NCI-H2029 treated with DMSO at 0.1 percent for 48 hours (cell line): ENCODE data around the gene DYNC1I2.

Experiments used
- DNase-seq: peaks from one replicate; lab custom pipeline; 2025; lab: John Stamatoyannopoulos, UW

Gene DYNC1I2

DNA sequence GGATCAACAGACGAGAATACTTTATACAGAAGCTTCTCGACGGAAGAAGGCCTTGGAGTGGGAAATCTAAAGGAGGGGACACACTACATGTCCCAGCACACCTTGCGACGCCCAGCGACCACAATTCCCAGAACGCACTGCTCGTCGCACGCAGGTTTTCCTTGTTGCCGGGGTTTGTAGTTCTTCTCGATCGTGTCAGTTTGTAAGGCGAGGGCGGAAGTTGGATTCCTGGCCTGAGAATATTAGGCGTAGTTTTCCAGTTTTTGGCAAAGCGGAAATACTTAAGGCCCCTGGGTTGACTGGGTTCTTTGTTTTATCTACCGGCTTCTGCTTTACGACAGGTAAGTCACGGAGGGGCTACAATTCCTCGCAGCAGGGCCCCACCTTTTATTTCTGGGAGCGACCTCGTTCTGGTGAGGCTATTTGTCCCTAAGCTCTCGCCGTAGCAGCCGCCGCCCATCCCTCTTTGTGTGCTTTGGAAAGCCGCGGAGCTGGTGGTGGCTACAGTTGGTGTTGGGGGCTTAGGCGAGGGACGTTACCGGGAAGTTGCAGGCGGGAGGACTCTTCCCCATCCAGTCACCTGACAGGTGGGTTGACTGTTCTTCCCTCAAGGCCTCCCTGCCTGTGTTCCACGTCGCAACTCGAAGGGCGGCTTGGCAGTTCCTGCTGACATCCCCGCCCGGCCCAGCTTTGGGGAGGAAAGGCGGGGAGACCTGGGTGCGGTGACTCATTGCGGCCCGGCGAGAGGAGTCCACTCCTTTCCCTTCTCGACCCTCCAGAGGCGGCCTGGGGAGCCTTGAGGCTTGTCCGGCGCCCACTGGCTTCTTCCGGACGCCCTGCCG, at the start of gene DYNC1I2:
TSS of gene DYNC1I2 (plus strand) at position 183 of the 842 bp plus-strand sequence. CDS start 2,687 bp downstream, outside the sequence.
- peak; percentile 85 for DNase-seq

DNA sequence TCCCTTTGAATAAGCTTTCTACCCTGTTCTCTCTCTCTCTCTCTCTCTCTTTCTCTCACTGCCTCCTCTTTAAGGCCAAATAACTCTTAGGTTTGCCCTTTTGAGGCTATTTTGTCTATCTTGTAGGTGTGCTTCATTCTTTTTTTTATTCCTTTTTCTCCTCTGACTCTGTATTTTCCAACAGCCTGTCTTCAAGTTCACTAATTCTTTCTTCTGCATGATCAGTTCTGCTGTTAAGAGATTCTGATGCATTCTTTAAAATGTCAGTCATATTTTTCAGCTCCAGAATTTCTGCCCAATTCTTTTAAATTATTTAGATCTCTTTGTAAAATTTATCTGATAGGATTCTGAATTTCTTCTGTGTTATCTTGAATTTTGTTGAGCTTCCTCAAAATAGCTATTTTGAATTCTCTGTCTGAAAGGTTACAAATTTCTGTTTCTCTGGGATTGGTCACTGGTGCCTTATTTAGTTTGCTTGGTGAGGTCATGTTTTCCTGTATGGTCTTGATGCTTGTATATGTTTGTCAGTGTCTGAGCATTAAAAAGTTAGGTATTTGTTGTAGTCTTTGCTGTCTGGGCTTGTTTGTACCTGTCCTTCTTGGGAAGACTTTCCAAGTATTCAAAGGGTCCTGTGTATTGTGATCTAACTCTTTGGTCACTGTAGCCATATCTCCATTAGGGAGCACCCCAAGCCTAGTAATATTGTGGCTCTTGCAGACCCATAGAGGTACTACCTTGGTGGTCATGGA, 35.4 kb upstream of the DYNC1I2 start:
- no peak for DNase-seq

DNA sequence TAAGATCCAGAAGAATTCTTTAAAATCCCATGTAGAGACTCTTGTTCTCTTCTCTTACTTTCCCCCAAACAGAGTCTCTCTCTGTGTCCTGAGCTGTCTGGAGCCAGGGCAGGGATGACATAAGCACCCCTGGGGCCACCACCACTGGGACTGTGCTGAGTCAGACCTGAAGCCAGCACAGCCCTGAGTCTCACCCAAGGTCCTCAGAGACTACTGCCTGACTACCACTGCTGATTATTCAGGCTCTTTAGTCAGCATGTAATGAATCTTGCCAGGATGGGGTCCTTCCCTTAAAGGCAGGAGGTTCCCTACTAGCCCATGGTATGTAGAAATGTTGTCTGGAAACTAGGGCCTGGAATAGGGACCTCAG, 34.9 kb upstream of the DYNC1I2 start:
- DNase-seq: no peak

DNA sequence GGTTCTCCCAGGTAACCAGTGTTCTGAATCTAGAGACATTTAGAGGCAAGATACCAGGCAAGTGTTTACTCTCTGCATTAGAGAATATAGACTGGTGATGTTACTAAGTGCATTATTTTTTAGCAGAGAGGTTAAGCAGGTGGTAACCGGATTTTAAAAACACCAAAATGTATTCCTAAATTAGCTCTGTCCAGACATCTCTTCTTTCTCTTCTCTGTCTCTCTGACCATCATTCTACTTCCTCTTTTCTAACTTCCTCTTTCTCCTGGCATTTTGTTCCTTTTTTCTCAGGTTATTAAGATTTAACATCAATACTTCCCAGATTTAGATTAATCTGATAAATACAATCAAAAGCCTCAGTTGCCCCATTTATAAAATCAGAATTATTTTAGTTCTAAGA, 31.7 kb upstream of the DYNC1I2 start:
- DNase-seq: no peak

DNA sequence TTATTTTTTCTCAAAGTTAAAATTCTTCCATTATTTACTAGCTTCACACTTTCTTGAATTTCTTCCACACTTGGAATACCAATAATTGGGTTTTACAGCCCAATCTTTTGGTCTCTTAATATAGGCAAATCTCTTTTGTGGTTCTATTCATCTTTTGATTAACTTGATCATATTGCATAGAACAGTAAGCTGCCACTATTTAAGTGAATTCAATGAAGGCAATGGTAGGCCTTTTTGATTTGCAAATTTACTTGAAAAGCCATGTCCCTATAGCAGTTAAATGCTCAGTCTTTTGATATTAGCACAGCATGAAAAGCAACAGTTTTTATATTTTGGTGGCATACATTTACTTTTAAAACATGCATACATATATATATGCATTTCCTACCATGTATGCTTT, 20.2 kb upstream of the DYNC1I2 start:
- no peak for DNase-seq

DNA sequence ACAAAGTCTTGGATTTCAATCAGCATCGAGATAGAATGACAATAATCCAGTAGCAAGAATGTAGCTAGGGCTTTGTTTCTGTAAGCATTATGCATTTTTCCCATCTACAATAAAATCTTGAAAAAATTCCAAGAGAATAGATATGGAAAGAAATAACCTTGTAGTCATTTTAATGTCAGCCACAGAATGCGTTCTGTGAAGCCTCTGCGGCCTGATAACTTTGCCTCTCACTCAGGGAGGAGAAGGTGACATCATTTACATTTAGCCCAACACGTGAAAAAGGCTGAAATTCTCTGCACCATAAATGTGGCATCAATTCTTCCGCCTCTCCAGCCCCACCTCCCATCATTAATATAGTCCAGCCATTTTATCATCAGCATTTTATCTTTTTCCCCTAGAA, 19.1 kb upstream of the DYNC1I2 start:
- no peak for DNase-seq

DNA sequence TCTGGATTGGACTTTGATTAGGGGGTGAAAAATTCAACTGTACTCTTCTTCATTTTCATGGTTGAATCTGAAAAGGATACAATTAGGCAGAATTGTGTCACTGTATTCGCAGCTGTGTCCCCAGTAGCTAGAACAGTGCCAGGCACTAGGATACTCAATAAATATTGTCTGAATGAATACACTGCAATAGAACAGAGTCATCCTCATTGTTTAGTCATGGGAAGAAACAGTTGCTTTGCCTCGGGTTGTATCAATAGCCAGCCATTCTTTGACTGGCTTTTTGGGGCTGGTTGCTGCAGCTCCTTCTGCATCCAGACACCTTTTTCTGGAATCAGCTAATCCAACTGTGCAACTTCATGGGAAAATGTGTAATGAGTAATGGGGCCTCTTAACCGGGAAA, 18.1 kb upstream of the DYNC1I2 start:
- DNase-seq: no peak

DNA sequence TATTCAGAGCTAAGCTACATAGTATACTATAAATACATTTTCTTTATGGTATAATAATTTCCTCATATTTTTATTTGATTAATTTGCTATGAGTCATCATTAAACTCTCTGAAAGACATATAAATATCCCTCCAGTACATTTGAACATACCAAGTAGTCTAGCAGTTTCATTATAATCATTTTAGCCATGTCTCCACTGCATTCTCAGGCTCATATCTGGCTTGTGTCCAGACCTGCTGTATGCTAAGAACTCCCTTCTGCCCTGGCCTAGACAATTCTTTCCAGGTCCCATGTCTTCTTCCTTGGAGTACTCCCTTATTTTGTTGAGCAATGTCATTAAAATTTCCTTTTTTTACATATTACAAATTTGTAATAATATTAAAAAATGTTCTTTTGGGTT, 16.6 kb upstream of the DYNC1I2 start:
- no peak for DNase-seq

DNA sequence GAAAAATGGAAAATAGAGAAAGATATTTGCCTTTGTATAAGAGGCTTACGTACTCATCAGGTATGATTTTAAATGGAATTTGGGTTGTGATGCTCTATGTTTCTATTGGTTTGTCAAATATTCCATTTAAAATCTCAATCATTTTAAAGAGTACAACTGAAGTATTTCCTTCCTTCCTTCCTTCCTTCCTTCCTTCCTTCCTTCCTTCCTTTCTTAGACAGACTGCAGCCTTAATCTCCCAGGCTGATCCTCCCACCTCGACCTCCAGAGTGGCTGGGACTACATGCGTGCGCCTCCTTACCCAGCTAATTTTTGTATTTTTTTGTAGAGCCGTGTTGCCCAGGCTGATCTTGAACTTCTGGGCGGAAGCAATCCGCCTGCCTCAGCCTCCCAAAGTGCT, 15.4 kb upstream of the DYNC1I2 start:
- DNase-seq: no peak

DNA sequence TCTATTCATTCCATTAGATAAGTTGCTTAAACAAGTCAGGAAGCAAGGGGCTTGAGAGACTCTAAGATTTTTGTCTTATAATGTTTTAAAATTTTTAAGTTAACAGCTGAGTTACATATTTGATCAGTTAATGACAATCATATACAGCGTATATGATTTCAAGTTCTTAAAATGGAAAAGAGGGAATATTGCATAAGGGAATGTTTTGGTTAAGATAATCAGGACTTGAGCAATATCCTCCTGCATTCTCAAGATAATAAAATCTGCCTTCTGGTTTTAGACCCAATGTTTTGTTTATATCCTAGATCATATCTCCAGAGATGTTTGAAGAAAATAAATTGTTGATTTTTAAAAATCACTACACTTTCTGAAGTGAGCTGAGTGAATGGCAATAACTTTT, 13.4 kb upstream of the DYNC1I2 start:
- no peak for DNase-seq

DNA sequence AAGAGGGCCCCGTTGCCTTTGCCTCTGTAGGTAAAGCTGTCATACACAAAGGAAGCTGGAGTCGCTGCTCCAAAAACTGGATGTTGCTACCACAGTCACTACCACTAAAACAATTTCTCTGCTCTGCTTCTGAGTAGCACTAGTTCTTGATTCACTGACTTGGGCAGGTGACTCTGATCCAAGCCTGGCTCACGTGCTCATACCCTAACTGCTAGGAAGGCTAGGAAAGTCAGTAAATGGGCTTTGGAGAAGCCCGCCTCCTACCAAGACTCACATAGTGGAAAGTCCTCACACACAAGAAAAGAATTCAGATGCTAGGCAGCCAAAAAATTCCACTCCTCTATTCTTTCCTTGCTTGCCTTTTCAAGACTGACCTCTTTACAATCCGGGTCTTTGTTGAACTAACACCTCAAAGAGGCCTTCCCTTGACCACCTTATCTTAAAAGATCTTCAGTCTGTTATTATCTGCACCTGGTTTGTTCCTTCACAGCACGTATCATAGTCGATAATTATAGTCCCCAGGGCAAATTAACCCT, 11.4 kb upstream of the DYNC1I2 start:
- DNase-seq: no peak

DNA sequence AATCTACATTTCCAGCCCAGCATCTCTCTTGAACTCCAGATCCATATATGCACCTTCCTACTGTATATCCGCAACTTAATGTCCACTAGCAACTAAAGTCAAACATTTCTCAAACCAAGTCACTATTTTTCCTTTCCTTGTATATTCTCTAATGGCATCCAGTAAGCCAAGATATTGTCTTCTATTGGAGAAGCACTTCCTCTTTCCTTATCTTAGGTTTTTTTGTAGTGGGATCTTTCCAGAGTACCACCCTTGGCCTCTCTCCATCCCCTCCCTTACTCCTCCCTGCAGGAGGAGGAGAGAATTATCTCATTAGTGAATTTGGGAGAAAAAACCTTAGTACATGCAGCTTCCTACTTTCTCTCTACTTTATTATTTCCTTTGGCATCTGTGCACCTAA, 8.7 kb upstream of the DYNC1I2 start:
- DNase-seq: no peak

DNA sequence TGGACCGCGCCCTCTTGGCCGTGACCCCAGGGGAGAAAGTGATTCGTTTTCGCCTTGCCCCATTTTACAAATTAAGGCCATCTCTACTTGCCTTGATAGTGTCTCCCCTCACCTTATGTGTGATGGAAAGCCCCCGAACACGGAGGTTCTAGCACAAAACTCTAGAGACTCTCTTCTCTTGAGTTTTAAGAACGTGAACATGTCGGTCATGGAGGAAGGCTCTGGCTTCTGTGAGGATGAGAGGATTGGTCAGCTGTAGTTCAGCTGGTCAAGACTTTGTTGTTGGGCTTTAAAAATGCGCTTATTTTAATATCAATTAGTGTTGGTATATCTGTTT, 828 bp downstream of the DYNC1I2 start:
- DNase-seq: no peak

DNA sequence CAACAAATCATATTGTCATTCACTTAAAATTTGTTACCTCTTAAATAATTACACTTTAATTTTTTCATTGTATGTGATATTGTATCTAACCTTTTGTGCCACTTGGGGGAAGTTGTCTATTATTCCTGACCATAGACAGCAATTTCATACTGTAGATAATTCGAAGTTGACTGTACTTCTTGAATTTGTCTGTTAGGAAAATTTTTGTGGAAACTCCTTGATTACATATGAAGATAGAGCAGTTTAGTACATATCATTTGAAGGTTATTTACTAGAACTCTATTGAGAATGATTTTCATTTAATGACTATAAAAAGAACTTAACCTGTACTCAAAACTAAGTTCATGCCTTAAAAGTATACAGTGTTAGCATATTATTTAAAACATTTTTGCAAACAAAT, 5.1 kb downstream of the DYNC1I2 start:
- no peak for DNase-seq

DNA sequence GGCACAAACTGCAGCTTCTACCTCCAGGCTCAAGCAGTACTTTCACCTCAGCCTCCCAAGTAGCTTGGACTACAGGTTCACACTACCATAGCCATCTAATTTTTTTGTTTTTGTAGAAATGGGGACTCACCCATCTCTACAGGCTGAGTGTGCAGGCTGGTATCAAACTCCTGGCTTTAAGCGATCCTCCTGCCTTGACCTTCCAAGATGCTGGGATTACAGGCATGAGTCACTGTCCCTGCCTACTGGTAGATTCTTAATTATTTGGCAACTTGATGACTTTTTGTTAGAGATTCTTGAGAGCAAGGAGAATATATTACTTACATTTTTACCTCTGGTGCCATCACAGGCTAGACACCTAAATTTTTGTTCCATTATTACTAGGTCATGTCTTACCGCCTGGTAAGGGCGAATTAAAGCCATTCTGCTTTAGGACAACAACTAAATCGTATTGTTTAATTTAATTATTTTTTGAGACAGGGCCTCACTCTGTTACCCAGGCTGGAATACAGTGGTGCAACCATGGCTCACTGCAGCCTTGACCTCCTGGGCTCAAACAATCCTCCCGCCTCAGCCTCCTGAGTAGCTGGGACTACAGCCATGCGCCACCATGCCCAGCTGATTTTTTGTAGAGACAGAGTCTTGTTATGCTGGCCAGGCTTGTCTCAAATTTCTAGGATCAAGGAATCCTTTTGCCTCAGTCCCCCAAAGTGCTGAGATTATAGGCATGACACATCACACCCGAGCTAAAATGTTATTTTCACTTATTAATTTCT, 15.7 kb downstream of the DYNC1I2 start:
- no peak for DNase-seq

DNA sequence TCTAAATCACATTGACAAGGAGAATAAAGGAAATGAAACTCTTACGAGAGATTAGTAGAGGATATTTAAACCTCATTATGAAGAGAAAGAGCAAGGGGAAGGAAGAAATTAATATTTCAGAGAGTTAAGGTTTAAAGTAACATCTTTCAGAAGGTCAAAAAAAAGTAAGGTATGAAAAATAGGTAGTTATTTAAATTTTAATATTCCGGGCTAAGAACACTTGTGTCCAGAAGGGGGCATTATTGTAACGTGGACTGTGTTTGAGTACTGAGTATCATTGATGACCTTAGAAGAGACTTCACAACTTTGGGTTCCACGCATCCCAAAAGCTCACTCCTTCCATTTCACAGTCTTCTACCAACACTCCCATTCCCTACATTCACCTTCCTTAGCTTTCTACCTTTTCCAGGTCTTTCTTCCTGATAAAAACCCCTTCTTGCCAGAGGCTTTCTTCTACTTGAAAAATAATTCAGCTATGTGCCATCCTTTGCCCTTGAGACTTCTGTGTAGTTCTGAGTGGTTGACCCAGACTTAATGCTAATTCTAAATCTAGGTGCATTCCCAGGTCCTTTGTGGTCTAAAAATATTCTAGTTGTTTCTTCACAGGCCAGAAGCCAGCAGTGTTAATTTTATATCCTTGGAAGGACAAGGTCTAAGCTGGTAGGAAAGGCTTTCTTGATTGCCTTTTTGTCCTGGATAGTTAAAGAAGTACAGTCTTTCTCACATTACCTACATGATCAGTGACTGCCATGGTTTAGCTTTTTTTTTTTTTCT, 16.5 kb downstream of the DYNC1I2 start:
- DNase-seq: no peak

DNA sequence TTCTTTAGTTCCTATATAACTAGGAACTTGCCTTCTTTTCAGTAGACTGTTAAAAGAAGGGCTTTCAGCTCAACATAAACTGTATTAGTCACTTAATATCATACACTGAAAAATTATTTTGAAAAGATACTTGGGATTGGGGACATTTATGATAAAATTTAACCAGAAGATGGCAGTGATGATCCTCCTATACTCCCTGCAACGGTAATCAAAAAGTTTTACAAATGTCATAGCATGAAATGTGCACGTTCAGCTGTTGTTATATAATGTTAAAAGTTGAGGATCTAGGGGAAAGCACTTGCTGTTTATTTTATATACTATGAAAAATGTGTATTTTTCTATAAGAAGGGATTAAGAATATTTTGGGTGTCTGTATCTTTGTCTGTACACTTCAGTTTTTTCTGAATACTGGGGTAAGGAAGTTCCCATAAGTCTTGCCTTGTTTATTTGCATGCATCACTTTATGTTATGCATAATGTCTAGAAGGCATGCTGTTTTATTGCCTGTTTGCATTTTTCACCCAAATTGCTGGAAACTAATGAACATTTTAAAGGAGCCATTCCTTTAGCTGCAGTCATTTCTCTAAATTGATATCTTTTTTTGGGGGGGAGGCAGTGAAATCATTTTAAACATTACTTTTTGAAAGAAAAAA, 19.0 kb downstream of the DYNC1I2 start:
- DNase-seq: no peak

DNA sequence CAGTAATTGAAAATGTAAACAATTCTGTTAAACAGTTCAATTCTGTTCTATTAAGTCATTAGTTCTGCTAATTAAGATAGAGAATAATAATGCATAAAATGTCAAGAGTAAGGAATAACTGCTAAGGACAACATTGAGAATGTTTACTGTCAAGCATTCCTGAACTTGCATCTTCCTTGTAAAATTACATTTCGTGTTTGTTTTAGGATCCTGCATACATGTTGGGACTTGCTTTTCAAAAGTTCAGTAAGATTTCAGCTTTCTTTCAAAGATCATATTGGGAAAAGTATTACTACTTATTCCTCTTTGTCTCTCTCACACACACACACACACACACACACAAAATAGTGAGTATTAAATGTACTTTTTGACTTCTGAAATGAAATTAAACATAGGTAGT, 20.5 kb downstream of the DYNC1I2 start:
- DNase-seq: no peak

DNA sequence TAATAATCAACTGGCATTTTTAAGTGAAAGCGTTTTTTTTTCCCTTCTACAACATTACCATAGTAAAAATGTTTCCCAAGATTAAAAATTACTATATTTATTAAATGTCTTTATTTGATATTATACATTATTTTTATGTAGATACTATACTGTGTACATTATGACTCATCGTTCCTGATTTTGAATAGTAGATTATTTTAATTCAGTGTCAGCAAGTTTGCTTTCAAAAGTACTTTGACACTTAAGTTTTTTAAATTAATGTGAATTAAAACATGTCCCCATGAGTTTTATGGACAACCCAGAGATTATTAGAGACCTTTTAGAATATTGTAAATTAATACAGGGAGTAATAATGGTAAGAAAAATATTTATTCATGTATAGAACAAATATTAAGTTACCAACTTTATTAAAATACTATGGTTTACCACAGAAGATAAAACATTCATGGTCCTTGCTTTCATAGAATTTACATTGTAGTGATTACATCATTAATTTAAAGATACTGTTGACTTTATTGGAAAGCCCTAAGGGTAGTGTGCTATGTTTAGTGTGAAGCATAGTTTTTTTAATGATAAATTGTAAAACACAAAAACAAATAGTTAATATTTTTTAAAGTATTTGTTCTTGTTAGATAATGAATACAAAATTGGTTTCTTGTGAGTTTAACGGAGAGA, 21.9 kb downstream of the DYNC1I2 start:
- DNase-seq: no peak

DNA sequence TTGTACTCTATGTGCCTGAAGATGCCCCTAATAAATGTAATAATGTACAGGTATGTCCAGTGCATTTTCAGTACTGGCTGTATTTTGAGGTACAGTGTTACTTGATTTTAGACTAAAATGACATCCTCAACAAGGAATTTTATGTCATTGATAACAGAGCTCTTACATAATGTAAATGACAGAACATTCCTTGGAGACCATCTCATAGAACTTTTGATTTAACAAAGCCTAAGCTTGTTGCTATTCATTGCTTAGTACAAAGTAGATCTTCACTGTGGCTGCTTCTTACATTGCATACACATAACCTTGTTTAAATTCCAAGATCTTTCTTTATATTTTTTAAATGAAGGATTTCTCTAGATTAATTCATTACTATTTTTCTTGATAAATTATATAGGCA, 24.1 kb downstream of the DYNC1I2 start:
- no peak for DNase-seq

DNA sequence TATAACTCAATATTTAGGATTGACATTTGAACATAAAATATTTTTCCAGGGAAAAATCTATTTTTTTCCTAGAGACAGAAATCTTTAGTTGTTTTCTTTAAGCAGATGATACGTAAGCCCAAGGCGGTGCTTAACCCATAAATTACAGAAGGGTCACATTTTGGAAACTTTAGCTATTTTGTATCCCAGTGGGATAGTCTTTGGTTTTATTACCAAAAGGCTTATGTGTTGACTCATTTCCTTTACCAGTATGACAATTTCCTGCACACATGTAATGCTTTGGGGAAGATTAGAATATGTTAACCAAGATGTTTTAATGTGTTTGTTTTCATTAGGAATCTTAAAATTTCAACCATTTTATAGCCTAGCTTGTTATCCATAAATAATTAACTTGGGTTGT, 24.8 kb downstream of the DYNC1I2 start:
- DNase-seq: no peak
